Measurements from ENCODE around the gene TERF2IP. TPM values are rescaled to one million over a fixed set of nuclear protein-coding genes. Genes with fewer than 3 reads are reported as not detected.
A peak's percentile ranks its signal among the peaks of the same experiment; 100 is the strongest.

Gene TERF2IP
- total and polyA plus RNA-seq, 2 donors (not counting 1 experiment from before 2014, with no cell fraction given), result 47.5 to 54.7 TPM

- TF ChIP-seq, protein P1, sequence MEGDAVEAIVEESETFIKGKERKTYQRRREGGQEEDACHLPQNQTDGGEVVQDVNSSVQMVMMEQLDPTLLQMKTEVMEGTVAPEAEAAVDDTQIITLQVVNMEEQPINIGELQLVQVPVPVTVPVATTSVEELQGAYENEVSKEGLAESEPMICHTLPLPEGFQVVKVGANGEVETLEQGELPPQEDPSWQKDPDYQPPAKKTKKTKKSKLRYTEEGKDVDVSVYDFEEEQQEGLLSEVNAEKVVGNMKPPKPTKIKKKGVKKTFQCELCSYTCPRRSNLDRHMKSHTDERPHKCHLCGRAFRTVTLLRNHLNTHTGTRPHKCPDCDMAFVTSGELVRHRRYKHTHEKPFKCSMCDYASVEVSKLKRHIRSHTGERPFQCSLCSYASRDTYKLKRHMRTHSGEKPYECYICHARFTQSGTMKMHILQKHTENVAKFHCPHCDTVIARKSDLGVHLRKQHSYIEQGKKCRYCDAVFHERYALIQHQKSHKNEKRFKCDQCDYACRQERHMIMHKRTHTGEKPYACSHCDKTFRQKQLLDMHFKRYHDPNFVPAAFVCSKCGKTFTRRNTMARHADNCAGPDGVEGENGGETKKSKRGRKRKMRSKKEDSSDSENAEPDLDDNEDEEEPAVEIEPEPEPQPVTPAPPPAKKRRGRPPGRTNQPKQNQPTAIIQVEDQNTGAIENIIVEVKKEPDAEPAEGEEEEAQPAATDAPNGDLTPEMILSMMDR (conservative IDR thresholded peaks at IDR 0.05 in 1 of 2, IDR thresholded peaks at IDR 0.05 in 1 of 2; ENCODE audit: low read depth in 1 of 2, low read length in 2 of 2), result no peak
- TF ChIP-seq EZH2 (IDR thresholded peaks at IDR 0.05; ENCODE audit: low read length, missing control alignments), result no peak
- no peak for DNase-seq (ENCODE audit: low read depth in 2 of 2)
Measured at GRCh38 chr16:75618780-75619179, 28.8 kb upstream of the TERF2IP start.

GRCh38 chr16:75620326-75621169, 27.0 kb upstream of the TERF2IP start:
- H3K27ac ChIP-seq (ENCODE audit: insufficient read depth, low read length), result no peak overlapping the region
- TF ChIP-seq, protein P1 (conservative IDR thresholded peaks at IDR 0.05 in 1 of 2, IDR thresholded peaks at IDR 0.05 in 1 of 2; ENCODE audit: low read depth in 1 of 2, low read length in 2 of 2), result no peak
- no peak for TF ChIP-seq EZH2 (IDR thresholded peaks at IDR 0.05; ENCODE audit: low read length, missing control alignments)

More at GRCh38 chr16:75618780-75619179, 28.8 kb upstream of the TERF2IP start:
- H3K27me3 ChIP-seq (ENCODE audit: control insufficient read depth, insufficient read depth, low read length), result no peaks in the 10 kb centered on the region
- no peaks in the 10 kb centered on the region for H3K9me3 ChIP-seq (ENCODE audit: control insufficient read depth, insufficient read depth, low read depth, low read length)
- peaks cover 7% of the 10 kb centered on the region for H3K36me3 ChIP-seq (ENCODE audit: control insufficient read depth, insufficient read depth, low read length)
- H3K27ac ChIP-seq (ENCODE audit: insufficient read depth, low read length), result no peak overlapping the region
- H3K4me3 ChIP-seq (replicated peaks in 1 of 4; ENCODE audit: control extremely low read depth in 1 of 4, insufficient read depth in 1 of 4, low read depth in 3 of 4, low read length in 4 of 4), result no peak overlapping the region
- peaks cover 5% of the 10 kb centered on the region for H3K79me2 ChIP-seq (ENCODE audit: control insufficient read depth, insufficient read depth, low read length)
- H3K4me1 ChIP-seq (ENCODE audit: control insufficient read depth, extremely low read depth, insufficient read depth, low read length), result peaks cover 5% of the 10 kb centered on the region
- no peaks in the 10 kb centered on the region for H4K20me1 ChIP-seq (ENCODE audit: control insufficient read depth, extremely low read depth, insufficient read depth, low read length)
- H3K9ac ChIP-seq (ENCODE audit: insufficient read depth, low read length), result no peak overlapping the region
- no peak overlapping the region for H2AFZ ChIP-seq (ENCODE audit: low read length)
- H3K4me2 ChIP-seq (ENCODE audit: extremely low read depth, insufficient read depth, low read length), result no peak overlapping the region

DNA sequence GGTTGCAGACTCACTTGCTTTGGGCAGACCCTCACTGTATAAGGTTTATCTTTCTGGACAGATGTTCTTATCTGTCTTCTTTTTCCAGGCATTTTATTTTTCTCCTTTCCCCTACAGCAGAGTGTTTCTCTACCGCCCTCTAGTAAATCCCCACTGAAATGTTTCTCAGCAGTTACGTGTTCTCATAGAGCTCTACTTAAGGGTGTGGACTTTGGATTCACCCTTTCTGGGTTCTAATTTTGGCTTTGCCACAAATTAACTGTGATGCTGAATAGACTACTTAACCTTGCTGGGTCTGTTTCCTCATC, 26.4 kb upstream of the TERF2IP start:
- Histone ChIP-seq H3K9ac (ENCODE audit: insufficient read depth, low read length) (no peak overlapping the region), H3K36me3 (ENCODE audit: control insufficient read depth, insufficient read depth, low read length) (peaks cover 7% of the 10 kb centered on the region), H4K20me1 (ENCODE audit: control insufficient read depth, extremely low read depth, insufficient read depth, low read length) (no peaks in the 10 kb centered on the region), H3K4me3 (replicated peaks in 1 of 4; ENCODE audit: control extremely low read depth in 1 of 4, insufficient read depth in 1 of 4, low read depth in 3 of 4, low read length in 4 of 4) (peak overlapping the region in 1 of 4 experiments; percentile 6), H2AFZ (ENCODE audit: low read length) (no peak overlapping the region), H3K4me2 (ENCODE audit: extremely low read depth, insufficient read depth, low read length) (no peak overlapping the region), H3K27me3 (ENCODE audit: control insufficient read depth, insufficient read depth, low read length) (no peaks in the 10 kb centered on the region), H3K27ac (ENCODE audit: insufficient read depth, low read length) (no peak overlapping the region), H3K4me1 (ENCODE audit: control insufficient read depth, extremely low read depth, insufficient read depth, low read length) (peaks cover 4% of the 10 kb centered on the region), H3K79me2 (ENCODE audit: control insufficient read depth, insufficient read depth, low read length) (peaks cover 5% of the 10 kb centered on the region), H3K9me3 (ENCODE audit: control insufficient read depth, insufficient read depth, low read depth, low read length) (no peaks in the 10 kb centered on the region)
- DNase-seq (ENCODE audit: low read depth in 2 of 2), result peak; percentile 22 to 60
- TF ChIP-seq EZH2 (IDR thresholded peaks at IDR 0.05; ENCODE audit: low read length, missing control alignments), result no peak
- TF ChIP-seq, protein P1 (conservative IDR thresholded peaks at IDR 0.05 in 1 of 2, IDR thresholded peaks at IDR 0.05 in 1 of 2; ENCODE audit: low read depth in 1 of 2, low read length in 2 of 2), result peak; percentile 59 to 64

More at GRCh38 chr16:75620326-75621169, 27.0 kb upstream of the TERF2IP start:
- Histone ChIP-seq H2AFZ (ENCODE audit: low read length) (no peak overlapping the region), H4K20me1 (ENCODE audit: control insufficient read depth, extremely low read depth, insufficient read depth, low read length) (no peaks in the 10 kb centered on the region), H3K9me3 (ENCODE audit: control insufficient read depth, insufficient read depth, low read depth, low read length) (no peaks in the 10 kb centered on the region), H3K4me2 (ENCODE audit: extremely low read depth, insufficient read depth, low read length) (no peak overlapping the region), H3K9ac (ENCODE audit: insufficient read depth, low read length) (no peak overlapping the region), H3K4me3 (replicated peaks in 1 of 4; ENCODE audit: control extremely low read depth in 1 of 4, insufficient read depth in 1 of 4, low read depth in 3 of 4, low read length in 4 of 4) (no peak overlapping the region), H3K27me3 (ENCODE audit: control insufficient read depth, insufficient read depth, low read length) (no peaks in the 10 kb centered on the region), H3K36me3 (ENCODE audit: control insufficient read depth, insufficient read depth, low read length) (peaks cover 7% of the 10 kb centered on the region), H3K4me1 (ENCODE audit: control insufficient read depth, extremely low read depth, insufficient read depth, low read length) (peaks cover 4% of the 10 kb centered on the region), H3K79me2 (ENCODE audit: control insufficient read depth, insufficient read depth, low read length) (peaks cover 5% of the 10 kb centered on the region)
- DNase-seq (ENCODE audit: low read depth in 2 of 2), result no peak

All from fibroblast of lung (primary cell).